ENCODE measurements around the gene SCEL. TPM values are rescaled to one million over a fixed set of nuclear protein-coding genes. Genes with fewer than 3 reads are reported as not detected.
A peak's percentile ranks its signal among the peaks of the same experiment; 100 is the strongest.

The SCEL gene
- total and polyA plus RNA-seq, 12 donors: 0.07 to 0.11 TPM; not detected in 10

- ATAC-seq: no peak
These were observed 32.1 kb upstream of the SCEL start for GRCh38 chr13:77503398-77503797.

GRCh38 chr13:77506874-77507273 is 28.6 kb upstream of the SCEL start:
- intact Hi-C loops (cut with DNase I): no loop called here

More at GRCh38 chr13:77503398-77503797, 32.1 kb upstream of the SCEL start:
- H3K4me3 ChIP-seq: no peak overlapping the region
- no peaks in the 10 kb centered on the region for H3K4me1 ChIP-seq
- intact Hi-C loops (cut with DNase I): no loop called here
- no peak overlapping the region for H3K27ac ChIP-seq
- no peak for DNase-seq
- no peaks in the 10 kb centered on the region for H3K9me3 ChIP-seq
- H3K36me3 ChIP-seq: no peaks in the 10 kb centered on the region
- TF ChIP-seq CTCF (IDR thresholded peaks at IDR 0.05): no peak
- H3K27me3 ChIP-seq: peaks cover 0 to 3% (median 0%) of the 10 kb centered on the region in 7 donors
- WGBS, 2 donors: 73 to 74% methylated on average over 5 of the region's 5 CpGs

GRCh38 chr13:77507931-77508776 is 27.4 kb upstream of the SCEL start:
- no peaks in the 10 kb centered on the region for H3K27me3 ChIP-seq
- H3K27ac ChIP-seq: no peak overlapping the region
- no peaks in the 10 kb centered on the region for H3K9me3 ChIP-seq
- ATAC-seq (no peak), DNase-seq (no peak)
- no peak overlapping the region for H3K4me3 ChIP-seq
- intact Hi-C loops (cut with DNase I): no loop called here
- no peaks in the 10 kb centered on the region for H3K36me3 ChIP-seq
- TF ChIP-seq CTCF (IDR thresholded peaks at IDR 0.05): no peak
- 64 to 76% methylated on average over 5 of the region's 5 CpGs for WGBS, 2 donors
- no peaks in the 10 kb centered on the region for H3K4me1 ChIP-seq

More at GRCh38 chr13:77506874-77507273, 28.6 kb upstream of the SCEL start:
- ATAC-seq (no peak), DNase-seq (no peak)
- no peak overlapping the region for H3K4me3 ChIP-seq
- peak in 5 of 9 donors; percentile 23 to 45 (median 33) for TF ChIP-seq CTCF (IDR thresholded peaks at IDR 0.05)
- 96 to 99% methylated on average over 3 of the region's 3 CpGs for WGBS, 2 donors
- no peak overlapping the region for H3K27ac ChIP-seq
- H3K36me3 ChIP-seq: no peaks in the 10 kb centered on the region
- no peaks in the 10 kb centered on the region for H3K27me3 ChIP-seq
- no peaks in the 10 kb centered on the region for H3K9me3 ChIP-seq
- no peaks in the 10 kb centered on the region for H3K4me1 ChIP-seq

- DNase-seq (no peak), ATAC-seq (no peak)
- H3K27ac ChIP-seq: no peak overlapping the region
- no peaks in the 10 kb centered on the region for H3K36me3 ChIP-seq
- H3K9me3 ChIP-seq: no peaks in the 10 kb centered on the region
- H3K27me3 ChIP-seq: no peaks in the 10 kb centered on the region
- intact Hi-C loops (cut with DNase I): no loop called here
- no peaks in the 10 kb centered on the region for H3K4me1 ChIP-seq
- H3K4me3 ChIP-seq: no peak overlapping the region
- WGBS, 2 donors: 48 to 65% methylated on average over 4 of the region's 4 CpGs
- TF ChIP-seq CTCF (IDR thresholded peaks at IDR 0.05): no peak
These were observed 26.4 kb upstream of the SCEL start for GRCh38 chr13:77508959-77509620.

Data from heart right ventricle (tissue), 16 donors.